Testis (tissue), 3 donors: ENCODE data around the gene GPNMB. TPM values are rescaled to one million over a fixed set of nuclear protein-coding genes. Genes with fewer than 3 reads are reported as not detected.
"Not testable (repeated sequence)": the region's sequence is repeated elsewhere in the genome, so short reads cannot be mapped to it uniquely, and the experiment has no call there.

Experiments used
- DNase-seq: peaks from one replicate; pipeline ENCODE4 v3.0.0-alpha.2; 2019
- H3K27ac ChIP-seq, 2 donors: fragments of 200-600 bp; sonication (generic); one replicate each; pipeline ENCODE4 v1.5.1; 2019
- H3K27me3 ChIP-seq: fragments of 200-600 bp; sonication (generic); one replicate; pipeline ENCODE4 v1.5.1; 2019
- H3K36me3 ChIP-seq: fragments of 200-600 bp; sonication (generic); one replicate; pipeline ENCODE4 v1.5.1; 2017; ENCODE audit warnings: low read depth; ENCODE audit errors: missing control alignments
- H3K4me1 ChIP-seq: fragments of 200-600 bp; sonication (generic); one replicate; pipeline ENCODE4 v1.5.1; 2019
- H3K4me3 ChIP-seq, 2 donors: fragments of 200-600 bp; sonication (generic); one replicate each; pipeline ENCODE4 v1.5.1; 2017 to 2019
- H3K9me3 ChIP-seq: fragments of 200-600 bp; sonication (generic); one replicate; pipeline ENCODE4 v1.5.1; 2017
- POLR2A ChIP-seq: fragments of 450-650 bp; IDR thresholded peaks from one replicate; pipeline ENCODE4 v1.6.1; 2017; ENCODE audit warnings: antibody characterized with exemption, mild to moderate bottlenecking, moderate library complexity
- WGBS, 2 donors: methylation state at CpG; one replicate each; pipeline ENCODE4 v1.1.5; 2018; 5-methylcytosine and 5-hydroxymethylcytosine counted together
- intact Hi-C: fragments of 100-400 bp; cut with DNase I; formaldehyde crosslinking; loops from one replicate; pipeline ENCODE4 v1.15.1; 2023; ENCODE audit warnings: low total_unique reads
- polyA plus RNA-seq: library from polyadenylated mRNA; stranded (reverse); fragments of 350-450 nt; fragmentation: Illumina TruSeq; extraction: RNeasy Lipid Tissue Mini Kit (QIAGEN cat#74804); gene quantifications from one replicate; pipeline ENCODE4 v1.2.3, GENCODE V29; 2014; ENCODE audit warnings: low read depth, low replicate concordance; ENCODE audit not compliant: insufficient read depth
- total RNA-seq, 2 donors: library from RNA; depleted of rRNA; stranded (reverse); fragments of >200 nt; gene quantifications; one replicate each; pipeline ENCODE4 v1.2.3, GENCODE V29; 2016
- TF ChIP-seq, protein P1 (sequence below), 3 experiments: fragments of 450-650 bp in 2 of 3; fragments of 200-600 bp in 1 of 3; sonication (generic) in 1 of 3; IDR thresholded peaks; one replicate each; pipeline ENCODE4 v1.5.1; 2016 to 2019; ENCODE audit warnings: antibody characterized with exemption in 3 of 3, mild to moderate bottlenecking in 2 of 3, moderate library complexity in 1 of 3

The GPNMB gene
- total and polyA plus RNA-seq, 3 donors from 2014 or later = 15.6 to 81.9 (median 33.6) TPM

DNA sequence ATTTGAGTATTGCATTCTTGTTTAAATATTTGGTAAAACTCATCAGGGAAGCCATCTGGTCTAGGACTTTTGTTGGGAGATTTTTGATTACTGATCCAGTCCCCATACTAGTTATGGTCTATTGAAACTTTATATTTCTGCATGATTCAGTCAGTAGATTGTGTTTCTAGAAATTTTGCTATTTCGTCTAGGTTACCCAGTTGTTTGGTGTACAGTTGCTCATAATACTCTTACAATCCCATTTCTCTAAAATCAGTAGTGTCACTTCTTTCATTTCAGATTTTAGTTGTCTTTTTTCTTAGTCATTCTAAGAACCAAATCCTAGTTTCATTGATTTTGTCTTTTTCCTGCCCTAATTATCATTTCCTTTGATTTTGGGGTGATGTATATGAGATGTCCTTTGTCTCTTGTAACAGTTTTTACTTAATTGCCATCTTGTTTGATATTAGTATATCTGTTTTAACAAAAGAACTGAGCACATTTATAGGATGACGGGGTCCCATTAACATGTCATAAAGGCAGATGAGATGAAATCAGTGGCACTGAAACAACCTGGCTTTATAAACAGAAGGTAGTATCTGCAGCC lies 60.5 kb downstream of the GPNMB start:
- no peak for TF ChIP-seq POLR2A
- TF ChIP-seq, protein P1, sequence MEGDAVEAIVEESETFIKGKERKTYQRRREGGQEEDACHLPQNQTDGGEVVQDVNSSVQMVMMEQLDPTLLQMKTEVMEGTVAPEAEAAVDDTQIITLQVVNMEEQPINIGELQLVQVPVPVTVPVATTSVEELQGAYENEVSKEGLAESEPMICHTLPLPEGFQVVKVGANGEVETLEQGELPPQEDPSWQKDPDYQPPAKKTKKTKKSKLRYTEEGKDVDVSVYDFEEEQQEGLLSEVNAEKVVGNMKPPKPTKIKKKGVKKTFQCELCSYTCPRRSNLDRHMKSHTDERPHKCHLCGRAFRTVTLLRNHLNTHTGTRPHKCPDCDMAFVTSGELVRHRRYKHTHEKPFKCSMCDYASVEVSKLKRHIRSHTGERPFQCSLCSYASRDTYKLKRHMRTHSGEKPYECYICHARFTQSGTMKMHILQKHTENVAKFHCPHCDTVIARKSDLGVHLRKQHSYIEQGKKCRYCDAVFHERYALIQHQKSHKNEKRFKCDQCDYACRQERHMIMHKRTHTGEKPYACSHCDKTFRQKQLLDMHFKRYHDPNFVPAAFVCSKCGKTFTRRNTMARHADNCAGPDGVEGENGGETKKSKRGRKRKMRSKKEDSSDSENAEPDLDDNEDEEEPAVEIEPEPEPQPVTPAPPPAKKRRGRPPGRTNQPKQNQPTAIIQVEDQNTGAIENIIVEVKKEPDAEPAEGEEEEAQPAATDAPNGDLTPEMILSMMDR (IDR thresholded peaks at IDR 0.05) = no peak
- H3K36me3 ChIP-seq = no peaks in the 10 kb centered on the region
- intact Hi-C loops = no loop called here
- DNase-seq = no peak
- H3K27ac ChIP-seq = no peak overlapping the region
- no peaks in the 10 kb centered on the region for H3K9me3 ChIP-seq
- H3K4me3 ChIP-seq = no peak overlapping the region
- no peaks in the 10 kb centered on the region for H3K4me1 ChIP-seq
- WGBS, 2 donors = 90 to 96% methylated on average over 2 of the region's 2 CpGs
- no peaks in the 10 kb centered on the region for H3K27me3 ChIP-seq

DNA sequence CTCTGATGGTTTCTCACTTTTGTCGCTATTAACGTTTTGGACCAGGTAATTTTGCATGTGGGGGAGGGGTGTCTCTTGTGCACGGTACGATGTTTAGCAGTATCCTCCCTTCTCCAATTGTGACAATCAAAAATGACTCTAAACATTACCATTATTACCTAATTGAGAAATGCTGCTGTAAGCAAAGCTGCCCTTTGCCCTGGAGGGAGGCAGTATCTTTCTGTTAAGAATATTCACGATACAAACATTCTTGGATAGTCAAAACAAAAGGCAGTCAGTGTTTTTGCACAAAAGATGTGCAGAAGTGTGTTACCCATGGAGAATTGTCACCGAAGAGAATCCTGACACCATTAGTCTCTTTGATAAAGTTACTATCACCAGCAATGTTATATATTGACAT lies 62.2 kb downstream of the GPNMB start:
- intact Hi-C loops = no loop called here
- no peaks in the 10 kb centered on the region for H3K4me1 ChIP-seq
- TF ChIP-seq, protein P1 (IDR thresholded peaks at IDR 0.05) = no peak
- no peak for TF ChIP-seq POLR2A
- H3K4me3 ChIP-seq = no peak overlapping the region
- 78 to 87% methylated on average over 6 of the region's 6 CpGs for WGBS, 2 donors
- no peaks in the 10 kb centered on the region for H3K27me3 ChIP-seq
- DNase-seq = no peak
- no peaks in the 10 kb centered on the region for H3K36me3 ChIP-seq
- H3K27ac ChIP-seq = no peak overlapping the region
- no peaks in the 10 kb centered on the region for H3K9me3 ChIP-seq

DNA sequence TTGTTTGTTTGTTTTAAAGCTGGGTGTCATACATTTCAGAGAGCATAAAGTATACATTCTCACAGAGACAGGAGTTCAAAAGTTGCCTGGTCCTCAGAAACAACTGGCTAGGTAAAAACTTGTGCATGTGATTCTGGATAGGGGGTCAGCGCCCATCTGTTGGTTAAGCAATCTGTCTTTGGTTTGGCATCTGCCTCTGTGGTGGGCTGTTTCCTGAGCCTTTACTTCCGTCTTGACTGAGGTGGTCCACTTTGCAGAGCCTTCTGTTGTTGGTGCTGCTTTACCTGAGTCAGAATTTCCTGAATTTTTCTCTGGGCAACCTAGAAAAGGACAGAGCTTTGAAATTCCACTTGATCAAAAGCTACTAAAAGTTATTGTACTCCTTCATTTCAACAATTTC lies 65.6 kb downstream of the GPNMB start:
- DNase-seq, H3K36me3 ChIP-seq, H3K4me1 ChIP-seq, H3K4me3 ChIP-seq, H3K27me3 ChIP-seq, H3K27ac ChIP-seq, H3K9me3 ChIP-seq, intact Hi-C loops: not testable (repeated sequence)
- 79 to 86% methylated on average over 2 of the region's 2 CpGs for WGBS, 2 donors

DNA sequence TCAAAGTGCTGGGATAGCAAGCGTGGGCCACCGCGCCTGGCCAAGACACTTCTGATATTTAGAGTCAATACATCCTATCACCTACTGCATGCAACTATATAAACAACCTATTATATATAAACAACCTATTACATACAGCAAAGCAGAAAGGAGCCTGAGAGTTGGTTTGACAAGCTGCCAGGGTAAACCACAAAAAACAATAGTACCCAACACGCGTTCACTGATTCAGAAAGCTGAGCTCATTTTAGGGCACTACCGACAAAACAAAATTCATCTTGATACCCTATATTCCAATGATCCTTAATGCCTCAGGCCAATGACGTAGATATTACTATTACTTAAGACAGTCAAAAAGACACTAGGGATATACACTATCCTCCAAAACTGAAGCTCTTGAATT lies 68.8 kb downstream of the GPNMB start:
- intact Hi-C loops = no loop called here
- WGBS, 2 donors = 85 to 96% methylated on average over 7 of the region's 7 CpGs
- H3K4me1 ChIP-seq = no peaks in the 10 kb centered on the region

More for the DNA sequence above, 68.8 kb downstream of the GPNMB start:
- no peak for TF ChIP-seq POLR2A
- TF ChIP-seq, protein P1 (IDR thresholded peaks at IDR 0.05) = no peak
- no peak for DNase-seq
- Histone ChIP-seq H3K9me3 (no peaks in the 10 kb centered on the region), H3K36me3 (no peaks in the 10 kb centered on the region), H3K4me3 (no peak overlapping the region), H3K27me3 (no peaks in the 10 kb centered on the region), H3K27ac (no peak overlapping the region)

Other genes with a start within 250 kb of the GPNMB start
- gene HYCC1, start 232.6 kb upstream of the GPNMB start, total RNA-seq = 10 to 100 TPM; 19.3 to 22.0 TPM
- gene HYCC1, start 232.6 kb upstream of the GPNMB start, polyA plus RNA-seq = 43.6 TPM
- gene KLHL7, start 141.0 kb upstream of the GPNMB start, total RNA-seq = 100 to 1,000 TPM in 1 of 2 donors, 10 to 100 TPM in 1; 85.3 to 135 TPM
- 113 TPM for gene KLHL7, start 141.0 kb upstream of the GPNMB start, polyA plus RNA-seq
- gene NUP42, start 64.7 kb upstream of the GPNMB start, total RNA-seq = 10 to 100 TPM; 63.3 to 70.4 TPM
- gene NUP42, start 64.7 kb upstream of the GPNMB start, polyA plus RNA-seq = 66.1 TPM
- 10 to 100 TPM; 51.8 to 63.8 TPM for gene MALSU1, start 52.6 kb downstream of the GPNMB start, total RNA-seq
- 74.9 TPM for gene MALSU1, start 52.6 kb downstream of the GPNMB start, polyA plus RNA-seq
- gene IGF2BP3, start 223.7 kb downstream of the GPNMB start, total RNA-seq = 10 to 100 TPM; 20.1 to 36.0 TPM
- gene IGF2BP3, start 223.7 kb downstream of the GPNMB start, polyA plus RNA-seq = 17.8 TPM